ENCODE results near the gene SYT9. TPM values are rescaled to one million over a fixed set of nuclear protein-coding genes. Genes with fewer than 3 reads are reported as not detected.
"Not testable (repeated sequence)": the region's sequence is repeated elsewhere in the genome, so short reads cannot be mapped to it uniquely, and the experiment has no call there.

SYT9 gene
- total RNA-seq, 1 donor, result 0.10 TPM

- Histone ChIP-seq H3K4me1 (ENCODE audit: insufficient read depth, low read length) (no peaks in the 10 kb centered on the region), H3K9me3 (ENCODE audit: low read depth, low read length) (no peaks in the 10 kb centered on the region), H3K4me3 (ENCODE audit: low read length) (no peak overlapping the region), H3K27me3 (ENCODE audit: insufficient read depth, low read length) (no peaks in the 10 kb centered on the region)
Measured at GRCh38 chr11:7300281-7300680, 48.6 kb downstream of the SYT9 start.

- H3K4me1 ChIP-seq (ENCODE audit: insufficient read depth, low read length), result no peaks in the 10 kb centered on the region
- no peak overlapping the region for H3K4me3 ChIP-seq (ENCODE audit: low read length)
- no peaks in the 10 kb centered on the region for H3K9me3 ChIP-seq (ENCODE audit: low read depth, low read length)
- H3K27me3 ChIP-seq (ENCODE audit: insufficient read depth, low read length), result no peaks in the 10 kb centered on the region
Measured at GRCh38 chr11:7303146-7303545, 51.4 kb downstream of the SYT9 start.

GRCh38 chr11:7306900-7307299, 55.2 kb downstream of the SYT9 start:
- Histone ChIP-seq H3K9me3 (ENCODE audit: low read depth, low read length) (no peaks in the 10 kb centered on the region), H3K4me3 (ENCODE audit: low read length) (no peak overlapping the region), H3K4me1 (ENCODE audit: insufficient read depth, low read length) (no peaks in the 10 kb centered on the region), H3K27me3 (ENCODE audit: insufficient read depth, low read length) (no peaks in the 10 kb centered on the region)

- H3K4me1 ChIP-seq (ENCODE audit: insufficient read depth, low read length), result no peaks in the 10 kb centered on the region
- H3K27me3 ChIP-seq (ENCODE audit: insufficient read depth, low read length), result no peaks in the 10 kb centered on the region
- no peaks in the 10 kb centered on the region for H3K9me3 ChIP-seq (ENCODE audit: low read depth, low read length)
- no peak overlapping the region for H3K4me3 ChIP-seq (ENCODE audit: low read length)
Measured at GRCh38 chr11:7307836-7308235, 56.1 kb downstream of the SYT9 start.

- Histone ChIP-seq H3K9me3 (ENCODE audit: low read depth, low read length) (no peaks in the 10 kb centered on the region), H3K4me1 (ENCODE audit: insufficient read depth, low read length) (no peaks in the 10 kb centered on the region), H3K27me3 (ENCODE audit: insufficient read depth, low read length) (no peaks in the 10 kb centered on the region), H3K4me3 (ENCODE audit: low read length) (no peak overlapping the region)
Measured at GRCh38 chr11:7311903-7312302, 60.2 kb downstream of the SYT9 start.

- Histone ChIP-seq H3K27me3 (ENCODE audit: insufficient read depth, low read length) (no peaks in the 10 kb centered on the region), H3K4me3 (ENCODE audit: low read length) (no peak overlapping the region), H3K4me1 (ENCODE audit: insufficient read depth, low read length) (no peaks in the 10 kb centered on the region), H3K9me3 (ENCODE audit: low read depth, low read length) (no peaks in the 10 kb centered on the region)
Measured at GRCh38 chr11:7314811-7315604, 63.3 kb downstream of the SYT9 start.

- Histone ChIP-seq H3K4me1 (ENCODE audit: insufficient read depth, low read length) (no peaks in the 10 kb centered on the region), H3K9me3 (ENCODE audit: low read depth, low read length) (no peaks in the 10 kb centered on the region), H3K4me3 (ENCODE audit: low read length) (no peak overlapping the region), H3K27me3 (ENCODE audit: insufficient read depth, low read length) (peaks cover 3% of the 10 kb centered on the region)
Measured at GRCh38 chr11:7319501-7319900, 67.8 kb downstream of the SYT9 start.

- Histone ChIP-seq H3K9me3 (ENCODE audit: low read depth, low read length) (no peaks in the 10 kb centered on the region), H3K27me3 (ENCODE audit: insufficient read depth, low read length) (peaks cover 3% of the 10 kb centered on the region), H3K4me3 (ENCODE audit: low read length) (no peak overlapping the region), H3K4me1 (ENCODE audit: insufficient read depth, low read length) (no peaks in the 10 kb centered on the region)
Measured at GRCh38 chr11:7320306-7320705, 68.6 kb downstream of the SYT9 start.

- no peak overlapping the region for H3K4me3 ChIP-seq (ENCODE audit: low read length)
- H3K4me1 ChIP-seq (ENCODE audit: insufficient read depth, low read length), result no peaks in the 10 kb centered on the region
- no peaks in the 10 kb centered on the region for H3K9me3 ChIP-seq (ENCODE audit: low read depth, low read length)
- H3K27me3 ChIP-seq (ENCODE audit: insufficient read depth, low read length), result peaks cover 3% of the 10 kb centered on the region
Measured at GRCh38 chr11:7321473-7322450, 70.1 kb downstream of the SYT9 start.

- H3K9me3 ChIP-seq (ENCODE audit: low read depth, low read length), result no peaks in the 10 kb centered on the region
- H3K4me3 ChIP-seq (ENCODE audit: low read length), result no peak overlapping the region
- no peaks in the 10 kb centered on the region for H3K27me3 ChIP-seq (ENCODE audit: insufficient read depth, low read length)
- no peaks in the 10 kb centered on the region for H3K4me1 ChIP-seq (ENCODE audit: insufficient read depth, low read length)
Measured at GRCh38 chr11:7332451-7332850, 80.7 kb downstream of the SYT9 start.

GRCh38 chr11:7332962-7333361, 81.3 kb downstream of the SYT9 start:
- peaks cover 3% of the 10 kb centered on the region for H3K27me3 ChIP-seq (ENCODE audit: insufficient read depth, low read length)
- H3K4me3 ChIP-seq (ENCODE audit: low read length), result no peak overlapping the region

GRCh38 chr11:7335442-7335841, 83.7 kb downstream of the SYT9 start:
- H3K4me3 ChIP-seq (ENCODE audit: low read length); H3K27me3 ChIP-seq (ENCODE audit: insufficient read depth, low read length); H3K9me3 ChIP-seq (ENCODE audit: low read depth, low read length); H3K4me1 ChIP-seq (ENCODE audit: insufficient read depth, low read length): not testable (repeated sequence)

More at GRCh38 chr11:7332962-7333361, 81.3 kb downstream of the SYT9 start:
- Histone ChIP-seq H3K9me3 (ENCODE audit: low read depth, low read length) (no peaks in the 10 kb centered on the region), H3K4me1 (ENCODE audit: insufficient read depth, low read length) (no peaks in the 10 kb centered on the region)

GRCh38 chr11:7341551-7341950, 89.8 kb downstream of the SYT9 start:
- Histone ChIP-seq H3K9me3 (ENCODE audit: low read depth, low read length) (no peaks in the 10 kb centered on the region), H3K27me3 (ENCODE audit: insufficient read depth, low read length) (peaks cover 7% of the 10 kb centered on the region), H3K4me1 (ENCODE audit: insufficient read depth, low read length) (no peaks in the 10 kb centered on the region), H3K4me3 (ENCODE audit: low read length) (no peak overlapping the region)

- Histone ChIP-seq H3K4me1 (ENCODE audit: insufficient read depth, low read length) (no peaks in the 10 kb centered on the region), H3K27me3 (ENCODE audit: insufficient read depth, low read length) (no peaks in the 10 kb centered on the region), H3K9me3 (ENCODE audit: low read depth, low read length) (no peaks in the 10 kb centered on the region), H3K4me3 (ENCODE audit: low read length) (no peak overlapping the region)
Measured at GRCh38 chr11:7347611-7348431, 96.1 kb downstream of the SYT9 start.
